K562 (cell line): ENCODE results near the gene TAF8.

Experiments used
- FOXJ2 ChIP-seq: fragments of 200-800 bp; sonication (Bioruptor generic); IDR thresholded peaks from 2 replicates; pipeline ENCODE4 v1.6.1; 2016; ENCODE audit warnings: missing genetic modification characterization, missing compliant biosample characterization
- POLR2A ChIP-seq: fragments of 450-650 bp; conservative IDR thresholded peaks from 2 replicates; pipeline ENCODE4 v1.6.1; 2016
- RAD51 ChIP-seq: fragments of 450-650 bp; IDR thresholded peaks from 2 replicates; pipeline ENCODE4 v1.7.1; 2016; ENCODE audit warnings: low read depth, mild to moderate bottlenecking, borderline replicate concordance
- RFX5 ChIP-seq: IDR thresholded peaks from 2 replicates; pipeline ENCODE4 v1.6.1; 2011; ENCODE audit warnings: low read depth, mild to moderate bottlenecking, improper control_type of control experiment, low read length
- WHSC1 ChIP-seq: IDR thresholded peaks from one replicate; pipeline ENCODE4 v1.6.1; 2012; ENCODE audit warnings: low read length, control low read depth, inconsistent platforms
- TF ChIP-seq, protein P1 (sequence below), 3 experiments: IDR thresholded peaks in 2 of 3; conservative IDR thresholded peaks in 1 of 3; 2 replicates each; pipeline ENCODE4 v1.5.1; 2011 to 2012; ENCODE audit warnings: low read length in 3 of 3, mild to moderate bottlenecking in 3 of 3, control low read depth in 2 of 3, improper control_type of control experiment in 1 of 3, inconsistent platforms in 1 of 3, low read depth in 1 of 3, mixed read lengths in 1 of 3, moderate library complexity in 1 of 3; ENCODE audit not compliant: insufficient read depth in 2 of 3

DNA sequence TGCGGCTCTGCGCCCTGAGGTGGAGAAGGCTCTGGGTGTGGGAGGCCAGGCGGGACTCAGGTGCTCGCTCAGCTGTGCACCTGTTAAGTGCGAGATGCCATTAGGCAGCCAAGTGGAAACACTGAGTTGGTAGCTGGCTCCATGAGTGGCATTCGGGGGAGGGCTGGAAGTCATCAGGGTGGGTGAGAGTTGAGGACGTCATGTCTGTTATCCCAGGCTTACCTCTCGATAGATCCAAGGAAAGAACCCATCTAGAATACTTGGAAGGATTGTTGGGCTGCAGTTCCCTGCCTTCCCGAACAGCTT is 41.3 kb downstream of the TAF8 start:
- TF ChIP-seq RAD51, result no peak
- no peak for TF ChIP-seq WHSC1
- no peak for TF ChIP-seq RFX5
- TF ChIP-seq, protein P1, sequence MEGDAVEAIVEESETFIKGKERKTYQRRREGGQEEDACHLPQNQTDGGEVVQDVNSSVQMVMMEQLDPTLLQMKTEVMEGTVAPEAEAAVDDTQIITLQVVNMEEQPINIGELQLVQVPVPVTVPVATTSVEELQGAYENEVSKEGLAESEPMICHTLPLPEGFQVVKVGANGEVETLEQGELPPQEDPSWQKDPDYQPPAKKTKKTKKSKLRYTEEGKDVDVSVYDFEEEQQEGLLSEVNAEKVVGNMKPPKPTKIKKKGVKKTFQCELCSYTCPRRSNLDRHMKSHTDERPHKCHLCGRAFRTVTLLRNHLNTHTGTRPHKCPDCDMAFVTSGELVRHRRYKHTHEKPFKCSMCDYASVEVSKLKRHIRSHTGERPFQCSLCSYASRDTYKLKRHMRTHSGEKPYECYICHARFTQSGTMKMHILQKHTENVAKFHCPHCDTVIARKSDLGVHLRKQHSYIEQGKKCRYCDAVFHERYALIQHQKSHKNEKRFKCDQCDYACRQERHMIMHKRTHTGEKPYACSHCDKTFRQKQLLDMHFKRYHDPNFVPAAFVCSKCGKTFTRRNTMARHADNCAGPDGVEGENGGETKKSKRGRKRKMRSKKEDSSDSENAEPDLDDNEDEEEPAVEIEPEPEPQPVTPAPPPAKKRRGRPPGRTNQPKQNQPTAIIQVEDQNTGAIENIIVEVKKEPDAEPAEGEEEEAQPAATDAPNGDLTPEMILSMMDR (IDR thresholded peaks at IDR 0.05 in 2 of 3, conservative IDR thresholded peaks at IDR 0.05 in 1 of 3; ENCODE audit: insufficient read depth in 2 of 3, low read depth in 1 of 3, low read length in 3 of 3), result no peak
- TF ChIP-seq FOXJ2, result no peak
- TF ChIP-seq POLR2A, result no peak
